Esophagus squamous epithelium (tissue), 5 donors: ENCODE results near the gene ANKFN1. TPM values are rescaled to one million over a fixed set of nuclear protein-coding genes. Genes with fewer than 3 reads are reported as not detected.

Experiments used
- DNase-seq: peaks from one replicate; lab custom pipeline; 2025; lab: John Stamatoyannopoulos, UW
- H3K27ac ChIP-seq, 4 donors: fragments of 200-600 bp; sonication (generic); one replicate each; pipeline ENCODE4 v1.5.1; 2016 to 2019; ENCODE audit warnings: mild to moderate bottlenecking in 1 of 4
- H3K27me3 ChIP-seq, 4 donors: fragments of 200-600 bp; sonication (generic); 1 replicate in 3 of 4; 2 replicates in 1 of 4; pipeline versions ENCODE4 v1.5.1 to v1.6.0; 2017 to 2021; ENCODE audit warnings: antibody characterized with exemption in 1 of 4
- H3K36me3 ChIP-seq, 3 donors: fragments of 200-600 bp; sonication (generic); one replicate each; pipeline ENCODE4 v1.5.1; 2016 to 2019
- H3K4me1 ChIP-seq, 3 donors: fragments of 200-600 bp; sonication (generic); one replicate each; pipeline ENCODE4 v1.5.1; 2017 to 2019
- H3K4me3 ChIP-seq, 4 donors: fragments of 200-600 bp; sonication (generic); 1 replicate in 3 of 4; 2 replicates in 1 of 4; pipeline ENCODE4 v1.5.1; 2016 to 2019; ENCODE audit warnings: mild to moderate bottlenecking in 2 of 4, moderate library complexity in 1 of 4
- H3K9me3 ChIP-seq, 3 donors: fragments of 200-600 bp; sonication (generic); one replicate each; pipeline ENCODE4 v1.5.1; 2016 to 2019
- CTCF ChIP-seq, 6 experiments: fragments of 450-650 bp in 4 of 6; fragments of 200-600 bp in 2 of 6; sonication (generic) in 2 of 6; IDR thresholded peaks; one replicate each; pipeline ENCODE4 v1.5.1; 2016 to 2019; ENCODE audit warnings: antibody characterized with exemption in 6 of 6, mild to moderate bottlenecking in 4 of 6, moderate library complexity in 4 of 6
- POLR2A ChIP-seq, 4 donors: fragments of 450-650 bp; IDR thresholded peaks; one replicate each; pipeline ENCODE4 v1.6.1; 2017; ENCODE audit warnings: antibody characterized with exemption in 4 of 4, mild to moderate bottlenecking in 4 of 4, moderate library complexity in 3 of 4
- WGBS, 2 donors: methylation state at CpG; one replicate each; pipeline ENCODE4 v1.1.5; 2018; 5-methylcytosine and 5-hydroxymethylcytosine counted together
- intact Hi-C: fragments of 100-400 bp; cut with DNase I; formaldehyde crosslinking; loops from one replicate; pipeline ENCODE4 v1.15.0; 2022
- total RNA-seq, 4 donors: library from RNA; depleted of rRNA; stranded (reverse); fragments of >200 nt; gene quantifications; one replicate each; pipeline ENCODE4 v1.1.0, GENCODE V29; 2016
- donor health status: DM: yes; HTN: yes; CAD: no.

The ANKFN1 gene
- total RNA-seq, 4 donors from 2014 or later, result under 0.01 to 0.31 TPM; not detected in 2

GRCh38 chr17:56424543-56425044 is 271.3 kb downstream of the ANKFN1 start:
- no peak for DNase-seq
- H3K9me3 ChIP-seq, result no peaks in the 10 kb centered on the region
- H3K4me1 ChIP-seq, result no peaks in the 10 kb centered on the region
- 41 to 52% methylated on average over 2 of the region's 2 CpGs for WGBS, 2 donors
- H3K36me3 ChIP-seq, result no peaks in the 10 kb centered on the region
- TF ChIP-seq CTCF (IDR thresholded peaks at IDR 0.05) (no peak), POLR2A (IDR thresholded peaks at IDR 0.05) (no peak)
- H3K27ac ChIP-seq, result no peak overlapping the region
- H3K4me3 ChIP-seq, result no peak overlapping the region
- intact Hi-C loops, result no loop called here
- no peaks in the 10 kb centered on the region for H3K27me3 ChIP-seq

DNA sequence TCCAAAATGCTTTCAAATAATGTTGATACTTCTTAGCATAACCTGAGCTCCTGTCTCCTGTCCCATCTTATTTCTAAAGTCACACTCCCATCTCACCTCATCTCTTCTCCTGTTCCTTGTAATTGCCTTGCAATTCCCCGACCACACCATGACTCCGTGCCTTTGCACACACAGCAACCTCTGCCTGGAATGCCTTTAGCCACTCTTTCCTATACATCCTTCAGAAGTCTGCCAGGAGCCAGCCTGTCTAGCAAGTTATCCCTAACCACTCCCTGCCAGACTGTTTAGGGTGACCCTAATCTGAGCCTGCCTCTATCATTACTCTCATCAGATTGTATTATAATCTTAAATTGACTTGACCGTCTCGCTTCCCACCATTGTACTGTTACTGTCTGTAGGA is 272.2 kb downstream of the ANKFN1 start:
- intact Hi-C loops, result no loop called here
- no peak for TF ChIP-seq CTCF (IDR thresholded peaks at IDR 0.05)
- DNase-seq, result no peak
- 89% methylated on average over 4 of the region's 4 CpGs for WGBS, 2 donors
- H3K9me3 ChIP-seq, result no peaks in the 10 kb centered on the region
- H3K27ac ChIP-seq, result no peak overlapping the region
- H3K4me3 ChIP-seq, result no peak overlapping the region
- no peaks in the 10 kb centered on the region for H3K4me1 ChIP-seq
- H3K27me3 ChIP-seq, result no peaks in the 10 kb centered on the region
- no peaks in the 10 kb centered on the region for H3K36me3 ChIP-seq

- no peaks in the 10 kb centered on the region for H3K4me1 ChIP-seq
- no peak for DNase-seq
- no peak for TF ChIP-seq POLR2A (IDR thresholded peaks at IDR 0.05)
- no peak for TF ChIP-seq CTCF (IDR thresholded peaks at IDR 0.05)
These were observed 273.6 kb downstream of the ANKFN1 start for GRCh38 chr17:56426901-56427300.

GRCh38 chr17:56431736-56432135 is 278.5 kb downstream of the ANKFN1 start:
- Histone ChIP-seq H3K36me3 (no peaks in the 10 kb centered on the region), H3K9me3 (no peaks in the 10 kb centered on the region), H3K4me3 (no peak overlapping the region), H3K27me3 (no peaks in the 10 kb centered on the region), H3K27ac (no peak overlapping the region), H3K4me1 (no peaks in the 10 kb centered on the region)
- intact Hi-C loops, result no loop called here
- no peak for DNase-seq
- whole genome bisulfite sequencing, 2 donors, result 37 to 48% methylated on average over 3 of the region's 3 CpGs
- TF ChIP-seq POLR2A (IDR thresholded peaks at IDR 0.05) (no peak), CTCF (IDR thresholded peaks at IDR 0.05) (no peak)

More at GRCh38 chr17:56426901-56427300, 273.6 kb downstream of the ANKFN1 start:
- no peaks in the 10 kb centered on the region for H3K36me3 ChIP-seq
- H3K9me3 ChIP-seq, result no peaks in the 10 kb centered on the region
- WGBS, 2 donors, result 69 to 82% methylated on average over 2 of the region's 2 CpGs
- H3K27ac ChIP-seq, result no peak overlapping the region
- intact Hi-C loops, result no loop called here
- no peak overlapping the region for H3K4me3 ChIP-seq
- H3K27me3 ChIP-seq, result no peaks in the 10 kb centered on the region

DNA sequence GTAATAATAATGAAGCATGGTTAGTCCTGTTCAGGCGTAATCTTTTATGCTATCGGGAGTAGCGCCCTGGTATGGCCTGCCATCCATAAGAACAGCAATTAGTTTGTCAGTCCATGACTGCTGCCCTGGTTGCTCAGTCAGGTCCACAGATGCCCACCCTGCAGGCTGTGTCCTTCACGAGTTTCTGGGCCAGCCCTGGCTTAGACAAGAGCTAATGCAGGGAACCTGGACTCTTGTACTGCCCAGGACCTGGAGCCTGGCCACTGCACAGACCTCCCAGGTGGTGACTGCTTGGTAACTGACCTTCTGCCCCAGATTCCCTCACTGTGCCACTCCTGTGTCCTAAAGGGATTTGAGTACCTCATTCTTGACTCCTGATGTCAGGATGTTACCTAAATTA is 279.2 kb downstream of the ANKFN1 start:
- intact Hi-C loops, result no loop called here
- TF ChIP-seq POLR2A (IDR thresholded peaks at IDR 0.05), result no peak
- TF ChIP-seq CTCF (IDR thresholded peaks at IDR 0.05), result no peak
- no peak overlapping the region for H3K4me3 ChIP-seq
- no peaks in the 10 kb centered on the region for H3K36me3 ChIP-seq
- WGBS, 2 donors, result 78 to 96% methylated on average over 3 to 4 of the region's 4 CpGs
- no peaks in the 10 kb centered on the region for H3K4me1 ChIP-seq
- no peak overlapping the region for H3K27ac ChIP-seq
- H3K9me3 ChIP-seq, result no peaks in the 10 kb centered on the region
- no peak for DNase-seq
- no peaks in the 10 kb centered on the region for H3K27me3 ChIP-seq
